ENCODE results near the gene LPA. TPM values are rescaled to one million over a fixed set of nuclear protein-coding genes. Genes with fewer than 3 reads are reported as not detected.

Gene LPA
- total and polyA plus RNA-seq, 2 of the 8 experiments (the other 6 are each of a cell fraction or from before 2014, with no cell fraction given): 0.39 TPM; not detected in 1

DNA sequence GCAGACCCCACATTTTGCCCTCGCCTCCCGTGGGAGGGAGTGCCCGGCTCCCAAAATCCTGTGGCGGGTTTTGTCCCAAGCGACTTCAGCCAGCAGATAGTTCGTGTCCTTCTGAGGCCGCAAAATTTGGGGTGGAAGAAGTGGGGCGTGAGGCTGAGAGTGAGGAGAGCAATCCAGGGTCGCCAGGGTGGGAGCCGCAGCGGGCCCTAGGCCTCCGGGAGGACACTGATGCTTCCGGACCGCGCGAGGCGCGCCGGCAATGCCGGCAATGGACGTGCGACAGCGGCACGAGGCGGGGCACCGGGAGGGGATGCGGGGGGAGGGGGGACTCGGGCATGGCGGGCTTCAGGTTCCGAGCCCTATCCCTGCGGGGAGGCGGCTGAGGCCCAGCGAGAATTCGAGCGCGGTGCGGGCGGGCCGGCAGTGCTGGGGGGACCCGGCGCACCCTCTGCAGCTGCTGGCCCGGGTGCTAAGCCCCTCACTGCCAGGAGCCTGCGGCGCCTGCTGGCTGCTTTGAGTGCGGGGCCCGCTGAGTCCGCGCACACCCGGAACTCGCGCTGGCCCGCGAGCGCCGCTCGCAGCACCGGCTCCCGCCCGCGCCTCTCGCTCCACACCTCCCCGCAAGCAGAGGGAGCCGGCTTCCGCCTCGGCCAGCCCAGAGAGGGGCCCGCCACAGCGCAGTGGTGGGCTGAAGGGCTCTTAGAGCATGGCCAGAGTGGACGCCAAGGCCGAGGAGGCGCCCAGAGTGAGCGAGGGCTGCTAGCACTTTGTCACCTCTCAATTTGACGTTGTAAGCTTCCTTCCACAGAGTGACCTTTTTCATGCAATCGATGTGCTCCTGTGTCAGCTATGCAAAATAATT lies 143.8 kb downstream of the LPA start:
- Histone ChIP-seq H3K4me3 (ENCODE audit: extremely low read depth in 1 of 4, insufficient read depth in 2 of 4, low read depth in 3 of 4, low read length in 4 of 4) (peak overlapping the region; percentile 50 to 82 (median 71)), H2BK12ac (ENCODE audit: low read depth, low read length) (no peak overlapping the region), H4K5ac (ENCODE audit: insufficient read length, low read depth, low read length) (peak overlapping the region; percentile 8), H2BK20ac (ENCODE audit: low read length) (no peak overlapping the region), H3K27me3 (replicated peaks in 1 of 4; ENCODE audit: control insufficient read depth in 3 of 4, extremely low read depth in 1 of 4, insufficient read depth in 3 of 4, low read length in 3 of 4) (no peaks in the 10 kb centered on the region), H3K27ac (ENCODE audit: low read depth, low read length) (peak overlapping the region; percentile 54; the same call in 1 of the 2 replicates), H3K36me3 (ENCODE audit: control insufficient read depth in 2 of 4, insufficient read depth in 4 of 4, low read length in 3 of 4) (no peaks in the 10 kb centered on the region), H3K4ac (replicated peaks; ENCODE audit: insufficient read length, low read depth, low read length) (no peak overlapping the region), H3K23me2 (ENCODE audit: low read depth, low read length) (peaks cover 2% of the 10 kb centered on the region; the same call in 1 of the 2 replicates), H3K9me3 (ENCODE audit: insufficient read depth in 2 of 2, low read depth in 1 of 2, low read length in 1 of 2) (no peaks in the 10 kb centered on the region), H2BK5ac (ENCODE audit: low read depth, low read length) (no peak overlapping the region), H3K4me2 (ENCODE audit: insufficient read depth in 1 of 2, low read depth in 2 of 2, low read length in 2 of 2) (peak overlapping the region; percentile 46 to 74), H3K79me2 (ENCODE audit: control insufficient read depth in 1 of 2, insufficient read depth in 2 of 2, low read length in 2 of 2) (no peaks in the 10 kb centered on the region), H3K79me1 (ENCODE audit: low read depth, low read length) (no peaks in the 10 kb centered on the region), H4K91ac (replicated peaks; ENCODE audit: insufficient read length, low read length) (peak overlapping the region; percentile 29), H3K56ac (replicated peaks; ENCODE audit: insufficient read length, low read depth, low read length) (no peak overlapping the region), H3K4me1 (replicated peaks in 1 of 4; ENCODE audit: control insufficient read depth in 3 of 4, insufficient read depth in 4 of 4, low read length in 3 of 4) (no peaks in the 10 kb centered on the region; a peak in 2 of 7 replicates), H4K8ac (ENCODE audit: extremely low read depth, insufficient read depth, low read length) (peak overlapping the region; percentile 97; the same call in 1 of the 2 replicates), H4K20me1 (replicated peaks in 1 of 2; ENCODE audit: control insufficient read depth in 1 of 2, insufficient read depth in 2 of 2, low read length in 2 of 2) (no peaks in the 10 kb centered on the region), H3K18ac (ENCODE audit: extremely low read depth, low read length) (peak overlapping the region; percentile 39; the same call in 1 of the 2 replicates), H2AFZ (ENCODE audit: low read length) (peak overlapping the region; percentile 92; the same call in 1 of the 2 replicates), H2BK120ac (replicated peaks; ENCODE audit: low read depth, low read length) (no peak overlapping the region), H2AK5ac (ENCODE audit: low read depth, low read length) (no peak overlapping the region), H3K14ac (ENCODE audit: insufficient read length) (no peak overlapping the region), H3K9ac (replicated peaks in 1 of 4; ENCODE audit: extremely low read depth in 1 of 4, low read depth in 3 of 4, low read length in 3 of 4) (peak overlapping the region in 3 of 4 experiments; percentile 50 to 74 (median 73); a peak in 6 of 7 replicates), H2BK15ac (ENCODE audit: low read length) (no peak overlapping the region), H3K23ac (ENCODE audit: insufficient read length) (no peak overlapping the region)
- ChIA-PET CTCF (ENCODE audit: partially characterized antibody) (interaction anchor here (0.6 to 5.3 kb wide), 25 partner anchors 9 to 534 kb away, joined by 3 to 67 read pairs (median 4); no protein-coding TSS in a partner anchor), POLR2A (ENCODE audit: partially characterized antibody) (interaction anchor here (1.1 to 1.4 kb wide), 5 partner anchors 11 to 791 kb away, joined by 3 to 7 read pairs (median 4); no protein-coding TSS in a partner anchor)
- DNase-seq (ENCODE audit: low read depth in 1 of 2, low spot score in 2 of 2) (peak; percentile 25 to 96), FAIRE-seq (no peak)
- WGBS, 2 experiments (ENCODE audit: extremely low coverage in 1 of 2, insufficient coverage in 1 of 2, insufficient read length in 1 of 2, insufficient replicate concordance in 2 of 2, low coverage in 1 of 2, low lambda C conversion rate in 2 of 2, missing lambda C conversion rate in 1 of 2): 2% methylated on average over 57 of the region's 73 CpGs; no CpG with 5 or more reads in 1 of the 2 experiments
- TF ChIP-seq NANOG (IDR thresholded peaks at IDR 0.05; ENCODE audit: insufficient read depth, low read depth, low read length, poor library complexity, severe bottlenecking) (no peak), CREB1 (IDR thresholded peaks at IDR 0.05) (peak; percentile 92), PHF8 (conservative IDR thresholded peaks at IDR 0.05; ENCODE audit: low read depth, low read length) (peak; percentile 69), SAP30 (IDR thresholded peaks at IDR 0.05; ENCODE audit: insufficient read depth, insufficient replicate concordance, low read length) (no peak), TCF12 (IDR thresholded peaks at IDR 0.05; ENCODE audit: low read depth, low read length) (no peak), TAF7 (optimal IDR thresholded peaks at IDR 0.05; ENCODE audit: borderline replicate concordance, low read depth, low read length) (no peak), CHD2 (IDR thresholded peaks at IDR 0.05; ENCODE audit: low read length) (0 out of 2 replicates have a peak, but pooled peaks have one; percentile 26), POLR2A (IDR thresholded peaks at IDR 0.05; ENCODE audit: control extremely low read depth in 1 of 2, low read depth in 2 of 2, low read length in 2 of 2) (peak; percentile 28 to 74), SRF (IDR thresholded peaks at IDR 0.05; ENCODE audit: low read depth, low read length) (no peak), JUN (IDR thresholded peaks at IDR 0.05; ENCODE audit: low read depth, low read length) (no peak), BCL11A (IDR thresholded peaks at IDR 0.05; ENCODE audit: low read depth in 2 of 2, low read length in 2 of 2) (no peak)
